Right renal pelvis (tissue), 4 donors: ENCODE measurements around the gene TAS2R60. TPM values are rescaled to one million over a fixed set of nuclear protein-coding genes. Genes with fewer than 3 reads are reported as not detected.
"Not testable (repeated sequence)": the region's sequence is repeated elsewhere in the genome, so short reads cannot be mapped to it uniquely, and the experiment has no call there.

Experiments used
- DNase-seq, 4 donors: peaks; one replicate each; pipeline ENCODE4 v3.0.0-alpha.2; 2013; ENCODE audit warnings: low read depth in 4 of 4, low spot score in 3 of 4, missing footprints in 1 of 4
- polyA plus RNA-seq, 4 donors: library from polyadenylated mRNA; unstranded; fragments of 120-200 nt; gene quantifications; one replicate each; pipeline ENCODE4 v1.2.1, GENCODE V29; 2013; ENCODE audit not compliant: insufficient read length in 4 of 4

TAS2R60 gene
- not detected for polyA plus RNA-seq

DNA sequence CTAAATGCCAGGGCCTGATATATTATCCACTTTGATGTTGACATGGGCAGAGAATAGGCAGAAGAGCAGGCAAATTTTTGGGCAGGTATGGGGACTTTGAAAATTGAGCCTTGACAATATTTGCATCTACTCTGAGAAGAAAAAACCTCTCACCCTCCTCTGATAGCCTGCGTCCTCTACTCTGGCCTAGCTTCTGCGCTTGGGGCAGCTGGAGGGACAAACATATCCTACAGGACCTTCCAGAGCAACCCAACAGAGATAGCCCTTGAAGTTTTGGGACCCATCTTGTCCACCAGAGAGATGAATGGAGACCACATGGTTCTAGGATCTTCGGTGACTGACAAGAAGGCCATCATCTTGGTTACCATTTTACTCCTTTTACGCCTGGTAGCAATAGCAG, at the start of gene TAS2R60:
TAS2R60 (plus strand) TSS at position 301 of the 400 bp plus-strand sequence; CDS start at position 301, 0 bp downstream.
- no peak for DNase-seq

DNA sequence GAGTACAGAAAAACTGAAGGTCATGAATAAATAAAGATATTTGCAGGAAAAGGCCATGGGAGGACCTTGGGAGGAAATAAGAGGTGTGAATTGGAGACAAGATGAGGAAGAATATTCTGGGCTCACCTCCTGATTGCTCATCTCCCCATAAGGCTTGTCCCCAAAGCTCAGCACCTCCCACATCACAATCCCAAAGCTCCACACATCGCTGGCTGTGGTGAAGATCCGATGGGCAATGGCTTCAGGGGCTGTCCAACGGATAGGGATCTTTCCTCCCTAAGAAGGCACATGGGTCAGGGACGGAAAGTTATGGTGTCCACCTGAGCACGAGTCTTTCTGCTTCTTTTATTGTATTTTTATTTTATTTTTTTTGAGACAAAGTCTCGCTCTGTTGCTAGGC, 49.2 kb upstream of the TAS2R60 start:
- no peak for DNase-seq

DNA sequence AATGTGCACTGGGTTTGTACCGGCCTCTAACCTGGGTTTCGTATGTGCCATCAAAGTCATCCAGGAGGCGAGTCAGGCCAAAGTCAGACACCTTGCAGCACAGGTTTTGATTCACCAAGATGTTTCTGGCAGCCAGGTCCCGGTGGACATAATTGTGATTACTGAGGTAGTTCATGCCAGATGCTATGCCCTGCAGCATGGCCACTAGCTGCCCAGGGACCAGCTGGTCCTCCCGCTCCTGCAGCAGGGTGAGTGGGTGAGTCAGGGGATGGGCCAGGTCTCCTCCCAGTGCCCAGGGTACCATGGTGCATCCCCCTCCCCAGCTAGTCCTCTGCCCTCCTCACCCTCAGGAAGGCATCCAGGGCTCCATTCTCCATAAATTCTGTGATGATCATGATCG, 48.5 kb upstream of the TAS2R60 start:
- DNase-seq: no peak

DNA sequence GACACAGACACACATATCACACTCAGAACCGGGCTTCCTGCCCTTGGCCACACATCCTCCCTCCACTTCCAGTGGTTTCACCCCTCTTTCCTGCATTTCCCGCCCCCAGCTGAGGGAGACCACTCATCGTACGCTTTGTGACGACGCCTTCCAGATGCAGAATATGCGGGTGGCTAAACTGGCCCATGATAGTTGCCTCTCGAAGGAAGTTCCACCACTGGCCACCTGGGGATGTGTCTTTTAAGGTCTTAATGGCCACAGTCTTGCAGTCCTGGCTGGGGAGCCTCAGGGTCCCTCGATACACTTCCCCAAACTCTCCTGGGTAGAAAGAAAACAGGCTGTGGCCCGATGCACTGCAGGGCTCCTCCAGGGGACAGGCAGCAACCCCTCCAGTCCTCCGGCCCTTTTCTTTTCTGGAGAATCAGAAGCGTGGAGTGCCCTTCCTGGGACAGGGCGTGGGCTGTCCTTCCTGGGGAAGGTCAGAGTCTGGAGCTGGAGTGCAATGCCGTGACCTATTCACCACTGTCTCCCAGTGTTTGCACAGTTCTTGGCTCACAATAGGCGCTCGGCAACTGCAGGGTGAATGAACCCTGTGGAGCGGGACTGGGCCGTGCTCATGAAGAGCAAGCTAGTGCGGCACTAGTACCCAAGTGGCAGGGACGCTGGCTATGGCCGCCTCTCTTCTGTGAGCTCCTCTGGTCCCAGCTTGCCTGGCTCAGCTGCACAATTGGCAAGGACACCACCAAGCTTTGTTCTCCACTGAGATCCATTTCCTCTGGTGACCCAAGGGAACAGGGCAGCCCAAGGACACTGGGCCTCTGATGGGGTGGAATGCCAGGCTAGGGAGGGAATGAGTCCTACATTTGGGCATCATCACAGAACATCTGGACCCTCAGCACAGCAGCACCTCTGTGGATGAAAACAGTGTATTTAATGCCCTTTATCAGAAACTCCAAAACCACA, 47.8 kb upstream of the TAS2R60 start:
- no peak for DNase-seq

DNA sequence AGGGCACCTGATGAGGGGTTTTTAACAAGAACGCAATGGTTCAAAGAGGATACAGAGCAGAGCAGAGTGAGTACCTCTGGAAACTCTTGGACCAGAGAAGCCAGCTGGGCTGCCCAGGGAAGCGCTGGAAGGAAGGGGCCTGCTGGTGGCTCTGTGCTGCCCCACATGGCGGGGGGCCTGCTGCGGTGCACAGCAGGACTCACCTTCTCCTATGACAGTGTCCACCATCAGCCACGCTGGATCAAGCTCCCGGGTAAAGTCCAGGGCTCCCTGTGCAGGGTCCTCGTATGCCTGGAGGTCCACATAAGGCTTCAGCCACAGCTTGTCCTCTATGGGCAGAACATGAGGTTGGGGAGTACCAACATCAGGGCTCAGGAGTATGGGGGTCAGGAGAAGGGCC, 47.1 kb upstream of the TAS2R60 start:
- DNase-seq: no peak

DNA sequence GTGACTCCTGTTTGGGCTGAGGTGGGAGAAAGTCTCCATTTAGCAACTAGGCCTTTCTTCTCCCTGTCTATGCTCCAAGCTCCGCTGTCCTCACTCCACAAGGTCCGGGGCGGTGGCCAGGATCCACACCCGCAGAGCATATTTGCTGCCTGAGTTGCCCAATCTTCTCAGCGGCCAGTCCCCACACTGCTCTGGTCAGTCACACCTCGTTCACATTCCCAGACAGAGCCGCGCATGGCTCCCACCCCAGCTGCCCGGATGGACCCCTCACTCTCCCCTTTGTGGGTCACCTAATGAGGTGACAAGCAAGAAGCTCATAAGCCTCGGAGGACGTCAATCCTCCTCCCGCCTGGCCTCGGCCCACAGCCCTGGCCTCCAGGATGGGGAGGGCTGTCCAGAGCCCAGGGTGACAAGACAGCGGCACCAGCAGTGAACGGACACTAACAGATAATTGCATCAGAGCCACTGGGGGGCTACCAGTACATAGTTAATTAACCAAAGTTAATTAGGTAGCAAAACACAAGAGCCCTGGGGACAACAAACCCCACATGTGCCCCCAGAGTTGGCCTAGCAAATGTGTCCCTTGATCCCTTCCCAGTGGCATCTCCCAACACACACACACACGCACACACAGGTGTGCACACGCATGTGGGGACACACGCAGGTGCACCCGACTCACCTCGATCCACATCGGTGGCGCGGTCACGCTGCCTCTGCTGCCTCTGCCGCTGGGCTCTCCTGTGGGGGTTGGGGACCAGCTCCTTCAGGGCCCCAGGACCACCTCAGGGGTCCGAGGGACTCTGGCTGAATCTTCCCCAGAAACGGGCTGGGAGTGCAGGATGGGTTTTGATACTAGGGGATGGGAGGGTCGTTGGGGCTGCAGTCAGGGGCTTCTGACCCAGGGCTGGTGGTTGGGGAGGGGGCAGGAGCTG, 46.4 kb upstream of the TAS2R60 start:
- DNase-seq: no peak

GRCh38 chr7:143397710-143398530, 45.3 kb upstream of the TAS2R60 start:
- DNase-seq: no peak

- DNase-seq: no peak
Measured at GRCh38 chr7:143398616-143399015, 44.6 kb upstream of the TAS2R60 start.

DNA sequence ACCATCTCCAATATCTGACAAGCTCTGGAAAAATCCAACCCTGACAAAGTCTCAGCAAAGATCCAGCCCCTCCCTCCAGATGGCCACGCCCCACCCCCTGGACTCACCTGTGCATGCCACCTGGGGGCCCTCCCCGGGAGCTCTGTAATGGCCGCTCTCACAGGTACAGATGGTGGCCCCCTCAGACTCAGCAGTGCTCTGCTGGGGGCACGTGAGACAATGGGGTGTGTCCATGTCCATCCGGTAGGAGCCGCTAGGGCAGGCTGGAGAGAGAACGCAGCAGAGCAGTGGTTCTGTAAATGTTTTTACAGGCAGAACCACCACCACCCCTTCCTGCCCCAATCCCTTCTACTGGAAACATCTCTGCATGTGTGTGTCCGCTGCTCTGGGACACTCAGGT, 44.1 kb upstream of the TAS2R60 start:
- no peak for DNase-seq

DNA sequence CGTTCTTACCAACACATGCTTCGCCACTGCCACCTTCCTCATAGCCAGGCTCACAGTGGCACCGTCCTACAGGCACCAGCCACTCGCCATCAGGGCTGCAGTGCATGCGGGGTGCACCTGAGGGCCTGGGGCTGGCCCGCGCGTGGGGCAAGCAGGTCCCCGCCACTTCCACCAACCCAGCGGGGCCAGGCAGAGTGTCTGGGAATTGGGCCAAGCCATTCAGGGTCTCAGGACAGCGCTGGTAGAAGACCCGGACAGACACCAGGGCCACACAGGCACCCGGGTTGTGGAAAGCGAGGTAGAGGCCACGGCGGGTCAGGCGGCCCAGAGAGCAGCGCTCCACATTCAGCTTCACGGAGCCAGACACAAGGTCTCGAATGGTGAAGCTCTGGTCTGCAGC, 43.6 kb upstream of the TAS2R60 start:
- no peak for DNase-seq

- DNase-seq: no peak
Measured at GRCh38 chr7:143401265-143401664, 42.0 kb upstream of the TAS2R60 start.

- not testable (repeated sequence) for DNase-seq
Measured at GRCh38 chr7:143402233-143402632, 41.0 kb upstream of the TAS2R60 start.

- peak in 1 of 4 donors; percentile 61 for DNase-seq
Measured at GRCh38 chr7:143405173-143406001, 37.9 kb upstream of the TAS2R60 start.

DNA sequence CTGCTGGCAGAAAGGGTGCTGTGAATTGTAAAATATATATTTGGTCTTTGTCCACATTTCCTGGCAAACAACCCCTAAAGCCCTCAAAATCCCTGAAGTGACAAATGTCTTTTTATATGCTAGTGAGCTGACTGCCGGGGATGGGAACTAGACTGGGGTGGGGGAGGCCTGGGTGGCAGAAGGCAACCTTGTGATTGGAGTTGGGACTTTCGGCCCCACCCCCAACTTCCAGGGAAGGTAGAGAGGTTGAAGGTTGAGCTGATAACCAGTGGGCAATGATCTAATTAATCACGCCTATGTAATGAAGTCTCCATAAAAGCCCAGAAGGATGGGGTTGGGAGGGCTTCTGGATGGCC, 37.3 kb upstream of the TAS2R60 start:
- DNase-seq: no peak

GRCh38 chr7:143407287-143408251, 35.7 kb upstream of the TAS2R60 start:
- DNase-seq: no peak

DNA sequence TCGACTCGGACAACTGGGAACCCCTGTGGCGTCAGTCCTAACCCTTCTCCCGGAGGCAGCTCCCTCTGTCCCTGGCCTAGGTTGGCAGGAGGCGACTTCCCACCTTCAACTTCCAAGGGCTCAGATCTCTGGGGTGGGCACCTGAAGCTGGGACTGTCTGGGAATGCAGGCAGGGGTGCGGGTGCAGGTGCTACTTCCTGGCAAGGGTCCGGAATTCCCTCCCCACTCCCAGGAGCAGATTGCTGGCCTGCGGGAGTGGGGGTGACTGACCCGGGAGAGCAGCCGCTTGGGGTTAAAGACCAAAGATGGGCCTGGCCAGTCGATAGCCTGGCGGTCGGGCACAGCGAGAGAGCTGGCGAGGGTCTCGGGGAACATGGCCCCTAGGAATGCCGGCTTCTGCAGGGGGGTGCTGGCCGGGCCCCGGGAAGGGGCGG, 35.0 kb upstream of the TAS2R60 start:
- DNase-seq: no peak

DNA sequence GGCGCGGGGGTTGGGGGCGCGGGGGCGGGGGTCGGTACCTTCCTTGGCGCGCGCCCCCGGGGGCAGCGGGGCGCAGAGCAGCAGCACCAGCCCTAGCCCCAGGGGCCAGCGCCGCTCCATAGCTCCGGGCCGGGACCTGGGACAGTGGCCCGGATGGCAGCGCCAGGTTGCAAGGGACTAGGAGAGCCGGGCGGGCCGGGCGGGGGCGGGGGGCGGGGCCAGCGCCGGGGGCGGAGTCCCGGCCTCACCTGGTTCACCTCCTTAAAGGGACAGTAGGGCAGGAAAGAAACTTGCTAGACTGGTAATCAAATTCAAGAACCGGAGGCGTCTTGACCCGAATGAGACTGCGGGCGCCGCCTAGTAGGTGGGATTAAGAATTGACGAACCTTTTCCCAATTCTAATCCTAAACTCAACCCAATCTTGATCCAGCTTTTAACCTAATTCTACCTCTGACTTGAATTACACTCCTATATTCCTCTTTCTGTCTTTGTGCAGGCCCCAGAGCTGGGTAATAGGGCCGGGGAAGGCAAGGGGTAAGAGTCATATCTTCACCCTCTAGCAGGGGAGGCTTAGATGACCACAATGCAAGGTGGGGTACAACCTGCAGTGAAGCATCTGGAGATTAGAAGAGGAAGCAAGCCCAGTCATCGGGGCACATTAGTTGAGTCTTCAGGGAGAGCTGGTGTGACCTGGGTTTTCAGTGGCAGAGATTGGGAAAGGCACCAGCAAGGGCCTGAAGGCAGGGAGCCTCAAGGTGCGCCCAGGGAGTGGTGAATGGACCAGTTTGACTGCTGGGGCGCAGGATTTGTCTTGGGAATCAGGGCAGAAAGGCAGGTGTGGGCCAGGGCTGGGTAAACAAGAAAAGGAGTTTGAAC, 34.3 kb upstream of the TAS2R60 start, which contains the start of gene EPHA1:
EPHA1 (minus strand) TSS at position 171 of the 876 bp plus-strand sequence; CDS start at position 120, 51 bp downstream.
- no peak for DNase-seq
